LHCN-M2 (cell line): ENCODE measurements around the gene KCNJ18. TPM values are rescaled to one million over a fixed set of nuclear protein-coding genes. Genes with fewer than 3 reads are reported as not detected.
"Not testable (repeated sequence)": the region's sequence is repeated elsewhere in the genome, so short reads cannot be mapped to it uniquely, and the experiment has no call there.

ENCODE experiments used
- DNase-seq: peaks from one replicate; pipeline ENCODE4 v3.0.0-alpha.2; 2012; ENCODE audit warnings: low read depth
- total RNA-seq: library from RNA; depleted of rRNA; stranded (reverse); fragments of >200 nt; gene quantifications from 2 replicates; pipeline ENCODE4 v1.2.3, GENCODE V29; 2014

Gene KCNJ18
- total RNA-seq, 1 experiment from 2014 or later = not detected

DNA sequence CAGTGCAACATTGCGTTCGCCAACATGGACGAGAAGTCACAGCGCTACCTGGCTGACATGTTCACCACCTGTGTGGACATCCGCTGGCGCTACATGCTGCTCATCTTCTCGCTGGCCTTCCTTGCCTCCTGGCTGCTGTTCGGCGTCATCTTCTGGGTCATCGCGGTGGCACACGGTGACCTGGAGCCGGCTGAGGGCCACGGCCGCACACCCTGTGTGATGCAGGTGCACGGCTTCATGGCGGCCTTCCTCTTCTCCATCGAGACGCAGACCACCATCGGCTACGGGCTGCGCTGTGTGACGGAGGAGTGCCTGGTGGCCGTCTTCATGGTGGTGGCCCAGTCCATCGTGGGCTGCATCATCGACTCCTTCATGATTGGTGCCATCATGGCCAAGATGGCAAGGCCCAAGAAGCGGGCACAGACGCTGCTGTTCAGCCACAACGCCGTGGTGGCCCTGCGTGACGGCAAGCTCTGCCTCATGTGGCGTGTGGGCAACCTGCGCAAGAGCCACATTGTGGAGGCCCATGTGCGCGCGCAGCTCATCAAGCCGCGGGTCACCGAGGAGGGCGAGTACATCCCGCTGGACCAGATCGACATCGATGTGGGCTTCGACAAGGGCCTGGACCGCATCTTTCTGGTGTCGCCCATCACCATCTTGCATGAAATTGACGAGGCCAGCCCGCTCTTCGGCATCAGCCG is 10.8 kb downstream of the KCNJ18 start:
- DNase-seq = not testable (repeated sequence)

DNA sequence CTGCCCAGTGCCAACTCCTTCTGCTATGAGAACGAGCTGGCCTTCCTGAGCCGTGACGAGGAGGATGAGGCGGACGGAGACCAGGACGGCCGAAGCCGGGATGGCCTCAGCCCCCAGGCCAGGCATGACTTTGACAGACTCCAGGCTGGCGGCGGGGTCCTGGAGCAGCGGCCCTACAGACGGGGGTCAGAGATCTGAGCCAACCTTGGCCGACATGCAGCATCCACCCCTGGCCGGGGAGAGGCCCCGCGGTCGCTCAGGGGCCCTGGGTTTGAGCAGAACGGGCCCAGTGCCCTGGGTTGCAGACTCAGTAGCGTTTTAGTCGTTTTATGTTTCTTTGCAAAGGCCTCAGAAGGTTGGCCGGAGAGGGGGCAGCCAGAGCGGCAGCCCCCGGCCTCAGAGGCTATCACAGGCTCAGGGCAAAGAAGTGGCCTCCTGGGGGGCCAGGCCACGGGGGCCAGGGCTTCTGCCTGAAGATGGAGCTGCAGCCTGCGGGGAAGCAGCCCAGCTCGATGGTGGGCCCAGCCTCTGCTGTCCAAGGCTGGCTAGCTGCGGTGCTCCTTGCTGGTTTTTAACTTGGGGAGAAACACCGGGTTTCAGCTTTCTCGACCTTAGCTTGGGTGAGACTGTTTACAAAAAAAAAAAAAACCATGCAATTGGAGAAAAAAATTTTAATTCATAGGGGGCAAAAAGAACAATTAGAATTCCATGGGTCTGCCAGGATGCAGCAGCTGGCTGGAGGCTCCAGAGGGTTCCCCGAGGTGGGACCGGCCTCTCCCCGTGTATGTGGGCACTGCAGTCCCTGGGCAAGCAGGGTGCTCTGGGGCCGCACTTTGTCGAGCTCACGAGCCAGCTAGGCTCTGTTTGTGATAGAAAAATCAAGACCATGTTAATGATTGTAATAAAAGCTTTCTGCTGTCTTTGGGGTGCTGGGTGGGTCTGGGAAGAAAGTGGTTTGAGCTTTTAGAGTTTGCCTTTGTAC is 11.9 kb downstream of the KCNJ18 start:
- DNase-seq = not testable (repeated sequence)

DNA sequence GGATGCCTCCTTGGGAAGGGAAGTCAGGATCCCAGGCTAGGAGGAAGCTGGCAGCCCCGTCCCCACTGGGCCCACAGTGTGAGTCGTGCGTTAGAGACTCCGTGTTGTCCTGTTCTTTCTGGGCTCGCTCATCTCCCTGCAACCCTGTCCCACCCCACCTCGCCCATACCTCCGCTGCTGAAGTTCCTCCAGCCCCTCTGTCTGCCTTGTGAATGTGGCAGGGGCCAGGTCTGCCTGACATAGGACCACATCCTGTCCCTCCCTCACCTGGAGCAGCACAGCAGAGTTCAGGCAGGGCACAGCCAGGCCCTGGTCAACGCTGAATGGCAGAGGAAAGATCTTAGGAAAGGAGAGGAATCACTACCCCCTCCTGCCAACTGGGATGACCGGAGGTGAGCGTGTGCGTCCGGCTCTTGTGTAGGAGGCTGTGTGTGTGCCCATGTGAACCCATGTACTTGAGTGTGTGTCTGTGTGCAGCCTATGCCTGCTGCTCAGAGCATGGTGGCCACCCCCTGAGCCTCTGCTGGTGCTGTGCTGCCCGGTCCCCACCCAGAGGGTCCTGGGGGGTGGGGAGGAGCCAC is 12.8 kb downstream of the KCNJ18 start:
- no peak for DNase-seq

DNA sequence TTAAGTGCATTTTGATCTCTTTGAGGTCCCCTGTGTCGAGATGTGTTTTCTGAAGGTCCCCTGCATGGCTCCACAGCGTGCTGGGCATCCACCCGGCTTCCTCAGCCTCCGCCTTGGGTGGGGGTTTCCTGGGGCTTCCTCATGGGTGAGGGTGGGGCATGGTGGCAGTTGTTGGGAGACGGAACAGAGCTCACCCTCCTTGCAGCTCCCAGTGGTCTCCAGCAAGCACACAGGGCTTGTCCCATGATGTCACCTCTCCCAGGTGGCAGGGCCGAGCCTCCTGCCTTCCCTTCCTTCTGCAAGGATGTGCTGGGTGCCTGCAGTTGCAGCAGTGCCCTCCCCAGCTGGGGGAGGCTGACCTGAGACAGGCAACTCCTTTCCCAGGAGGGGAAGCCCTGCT is 13.4 kb downstream of the KCNJ18 start:
- not testable (repeated sequence) for DNase-seq

DNA sequence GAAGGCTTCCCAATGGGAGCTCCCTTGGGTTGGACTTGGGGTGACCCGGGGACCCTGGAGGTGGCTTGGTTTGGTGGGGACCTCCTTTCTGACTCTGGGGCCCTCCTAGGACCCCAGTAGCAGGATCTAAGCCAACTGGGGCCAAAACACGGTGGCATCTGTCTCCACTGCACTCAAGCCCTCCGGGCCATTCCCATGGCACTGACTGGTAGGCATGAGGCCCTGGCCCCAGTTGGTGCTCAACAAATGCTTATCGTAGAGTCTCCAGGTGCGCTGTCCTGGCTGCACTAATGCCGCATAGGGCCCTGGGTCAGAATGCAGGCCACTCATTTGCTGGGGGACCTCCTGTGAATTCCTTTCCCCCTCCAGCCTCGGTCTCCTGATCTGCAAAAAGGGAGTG is 14.2 kb downstream of the KCNJ18 start:
- DNase-seq = not testable (repeated sequence)

DNA sequence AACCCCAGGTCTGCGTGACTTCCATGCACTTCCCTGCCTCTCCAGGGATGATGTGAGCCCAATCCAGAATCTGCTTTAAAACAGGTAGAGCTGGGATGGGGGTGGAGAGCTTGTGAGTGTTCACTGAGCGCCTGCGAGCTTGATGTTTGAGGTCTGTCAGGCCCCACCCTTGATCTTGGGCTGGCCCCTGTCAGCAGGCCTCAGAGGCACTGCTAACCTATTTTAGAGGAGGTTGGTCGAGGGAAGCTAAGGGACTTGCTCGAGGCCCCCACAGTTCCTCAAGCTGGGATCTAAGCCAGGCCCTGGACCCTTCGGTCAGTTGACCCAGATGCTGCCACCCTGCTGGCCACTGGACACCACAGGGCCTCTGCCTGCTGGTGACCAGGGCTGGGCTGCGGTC is 14.8 kb downstream of the KCNJ18 start:
- not testable (repeated sequence) for DNase-seq

DNA sequence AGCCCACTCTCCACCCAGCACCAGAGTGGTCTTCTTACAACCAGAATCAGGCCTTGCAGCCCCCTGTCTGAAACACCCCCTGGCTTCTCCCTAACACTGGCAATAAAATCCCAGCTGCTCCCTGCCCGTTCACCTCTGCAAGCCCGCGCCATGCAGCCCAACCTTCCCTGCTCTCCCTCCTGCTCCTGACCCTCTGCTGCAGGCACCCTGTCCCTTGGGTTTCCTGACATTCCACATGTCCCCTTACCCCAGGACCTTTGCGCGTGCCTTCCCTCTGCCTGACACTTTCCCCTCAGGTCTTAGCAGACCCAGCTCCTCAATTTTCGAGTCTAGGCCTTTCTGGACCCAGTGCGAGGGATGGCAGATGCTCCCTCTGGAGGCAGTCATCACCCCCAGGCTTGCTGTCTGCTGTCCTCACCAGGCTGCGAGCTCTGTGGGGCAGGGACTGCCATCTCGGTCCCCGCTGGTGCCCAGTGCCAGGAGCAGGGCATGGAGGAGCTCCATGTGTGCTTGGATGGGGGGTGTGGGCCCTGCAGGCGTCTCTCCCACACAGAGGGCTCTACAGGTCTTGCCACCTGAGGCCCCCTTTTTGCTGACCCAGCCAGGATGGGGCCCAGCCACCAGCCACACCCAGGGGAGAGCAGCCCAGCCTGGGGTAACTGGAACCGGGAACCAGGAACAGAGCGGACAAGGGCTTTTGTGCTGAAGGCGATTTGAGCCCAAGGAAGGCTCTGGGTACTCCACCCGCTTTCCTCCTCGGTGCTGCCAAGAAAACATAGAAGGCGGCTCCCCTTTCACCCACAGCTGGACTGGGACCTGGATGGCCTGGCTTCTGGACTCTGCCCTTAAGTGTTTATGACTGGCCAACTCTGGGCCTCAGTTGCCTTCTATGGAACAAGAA is 15.6 kb downstream of the KCNJ18 start:
- not testable (repeated sequence) for DNase-seq

DNA sequence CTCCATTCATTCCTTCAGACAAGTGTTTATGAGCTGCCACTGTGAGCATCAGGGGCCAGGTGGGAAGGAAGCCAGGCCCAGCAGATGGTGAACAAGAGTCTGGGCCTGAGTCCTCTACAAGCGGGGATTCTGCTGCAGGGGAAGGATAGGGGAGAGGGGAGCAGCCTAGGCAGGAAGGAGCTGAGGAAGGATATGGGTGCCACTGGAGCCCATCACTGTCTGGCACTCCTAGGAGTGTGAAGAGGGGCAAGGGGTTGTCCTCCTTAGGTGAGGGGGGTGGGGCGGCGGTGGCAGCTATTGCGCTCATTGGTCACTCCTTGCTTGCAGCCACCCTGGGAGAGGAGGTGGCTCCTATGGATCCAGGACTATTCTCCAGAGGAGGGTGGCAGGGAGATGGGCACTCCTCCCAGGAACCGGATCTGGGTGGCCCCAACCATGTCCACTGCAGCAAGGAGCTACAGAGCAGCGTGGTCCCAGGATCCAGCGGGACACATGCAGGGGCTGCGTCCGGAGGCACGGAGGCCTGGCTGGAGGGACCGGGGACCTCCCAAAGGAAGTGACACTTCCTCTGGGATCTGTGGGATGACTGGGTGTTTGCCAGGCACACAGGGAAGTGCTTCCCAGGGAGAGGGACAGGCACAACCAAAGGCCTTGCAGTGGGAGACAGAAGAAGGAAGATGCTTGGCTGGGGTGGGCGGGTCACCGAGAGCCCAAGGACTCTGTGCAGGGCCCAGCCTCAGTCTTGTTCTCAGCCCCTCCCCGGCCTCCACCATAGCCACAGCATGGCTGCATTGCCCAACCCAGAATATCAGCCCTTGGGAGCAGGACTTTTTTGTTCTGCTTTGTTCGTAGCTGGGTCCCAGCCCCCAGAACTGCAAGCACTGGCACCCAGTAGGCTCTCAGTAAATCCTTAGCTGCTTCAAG is 16.6 kb downstream of the KCNJ18 start:
- not testable (repeated sequence) for DNase-seq

DNA sequence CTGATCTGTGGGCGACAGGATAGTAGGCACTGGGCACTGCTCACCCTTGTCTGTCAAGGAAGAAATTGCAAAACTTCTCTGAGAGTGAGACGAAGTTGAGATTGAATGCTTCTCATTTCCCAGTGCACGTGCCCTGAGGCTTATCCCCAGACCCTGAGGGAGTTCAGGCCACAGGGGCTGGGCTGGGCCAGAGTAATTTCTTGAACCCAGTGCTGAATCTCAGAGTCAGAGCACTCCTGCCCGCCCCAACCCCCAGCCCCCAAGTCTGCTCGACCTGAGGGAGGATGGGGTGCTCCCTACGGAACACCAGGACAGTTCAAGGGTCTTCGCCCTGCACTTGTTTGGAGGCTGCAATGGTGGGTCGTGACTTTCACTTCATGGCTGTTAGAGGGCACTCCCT is 17.7 kb downstream of the KCNJ18 start:
- DNase-seq = not testable (repeated sequence)

DNA sequence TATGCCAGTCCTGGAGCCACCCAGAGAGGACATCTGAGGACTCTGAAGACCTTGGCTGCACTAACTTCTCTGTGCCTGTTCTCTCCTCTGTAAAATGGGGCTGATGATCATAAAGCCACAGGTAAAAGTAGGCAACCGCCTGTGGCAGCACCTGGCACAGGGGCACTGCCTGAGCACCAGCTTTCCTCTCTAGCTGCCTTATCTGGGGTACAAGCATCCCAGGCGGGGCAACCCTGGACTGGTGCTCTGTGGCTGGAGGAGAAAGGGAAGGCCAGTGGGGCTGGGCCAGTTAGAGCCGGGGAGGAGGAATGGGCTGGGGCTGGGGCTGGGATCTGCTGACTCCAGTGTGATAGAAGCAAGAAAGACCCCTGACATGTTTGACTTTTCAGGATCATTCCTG is 18.2 kb downstream of the KCNJ18 start:
- DNase-seq = not testable (repeated sequence)

DNA sequence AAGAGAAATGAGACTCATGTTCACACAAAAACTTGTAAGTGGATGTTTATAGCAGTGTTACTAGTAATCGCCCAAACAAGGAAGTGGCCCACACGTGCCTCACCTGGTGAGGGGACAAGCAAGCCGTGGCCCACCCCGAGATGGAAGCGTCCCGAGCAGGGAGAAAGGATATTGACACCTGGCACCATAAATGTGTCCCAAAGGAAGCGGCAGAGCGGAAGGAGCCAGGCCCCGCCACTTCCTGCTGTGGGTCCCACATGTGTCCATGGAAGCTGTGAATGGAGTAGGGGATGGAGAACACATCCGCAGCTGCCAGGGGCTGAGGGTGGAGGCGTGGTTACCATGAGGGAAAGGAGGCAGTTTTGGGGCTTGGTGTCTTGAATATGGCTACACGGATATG is 18.9 kb downstream of the KCNJ18 start:
- no peak for DNase-seq

DNA sequence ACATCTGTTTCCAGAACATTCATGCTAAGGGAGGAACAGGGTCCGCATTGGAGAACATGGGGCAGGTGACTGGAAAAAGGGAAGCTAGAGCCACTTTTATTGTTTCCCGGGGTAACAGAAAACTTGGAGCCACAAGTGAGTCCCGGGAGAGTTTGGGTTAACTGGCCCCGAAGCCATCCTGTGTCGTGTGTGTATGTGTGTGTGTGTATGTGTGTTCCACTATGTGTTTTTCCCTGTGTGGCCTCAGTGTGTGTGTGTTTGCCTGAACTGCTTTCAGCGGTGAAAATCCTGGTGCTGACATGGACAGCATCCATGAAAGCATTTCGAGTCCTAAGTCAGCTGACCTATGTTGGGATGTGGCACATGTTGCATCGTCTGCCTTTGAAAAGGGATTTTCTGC is 20.7 kb downstream of the KCNJ18 start:
- DNase-seq = not testable (repeated sequence)

DNA sequence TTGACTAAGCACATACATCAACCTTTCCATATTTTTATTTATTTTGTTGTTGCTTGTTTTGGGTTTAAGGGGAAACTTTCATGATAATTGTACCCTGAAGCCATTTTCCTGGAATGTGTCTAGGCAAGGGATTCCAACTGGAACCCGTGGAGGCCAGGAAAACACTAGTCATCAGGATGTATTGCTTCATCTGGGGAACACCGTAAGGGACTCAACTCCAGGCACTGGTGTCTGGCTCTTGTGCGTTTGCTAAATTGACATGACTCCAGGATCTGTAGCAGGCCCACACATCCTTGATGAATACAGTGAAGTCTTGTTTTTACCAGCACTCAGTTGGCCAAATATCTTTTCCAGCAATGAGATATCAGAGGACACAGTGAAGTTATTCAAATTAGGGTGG is 21.3 kb downstream of the KCNJ18 start:
- DNase-seq = not testable (repeated sequence)

DNA sequence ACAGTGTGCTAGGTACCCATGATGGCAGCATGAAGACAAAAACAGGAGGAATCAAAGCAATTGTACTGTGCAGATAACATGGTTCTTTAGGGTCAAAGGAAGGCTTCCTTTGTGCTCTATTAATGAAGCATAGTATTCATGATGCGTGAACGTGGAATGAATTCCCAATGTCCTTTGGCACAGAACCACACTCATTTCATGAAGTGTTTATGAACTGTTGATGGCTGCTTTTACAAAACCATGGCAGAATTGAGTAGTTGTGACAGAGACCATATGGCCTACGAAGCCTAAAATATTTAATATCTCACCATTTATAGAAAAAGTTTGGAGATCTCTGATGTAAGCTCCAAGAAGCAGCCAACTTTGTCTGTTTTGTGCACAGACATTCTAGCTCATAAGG is 22.4 kb downstream of the KCNJ18 start:
- not testable (repeated sequence) for DNase-seq

DNA sequence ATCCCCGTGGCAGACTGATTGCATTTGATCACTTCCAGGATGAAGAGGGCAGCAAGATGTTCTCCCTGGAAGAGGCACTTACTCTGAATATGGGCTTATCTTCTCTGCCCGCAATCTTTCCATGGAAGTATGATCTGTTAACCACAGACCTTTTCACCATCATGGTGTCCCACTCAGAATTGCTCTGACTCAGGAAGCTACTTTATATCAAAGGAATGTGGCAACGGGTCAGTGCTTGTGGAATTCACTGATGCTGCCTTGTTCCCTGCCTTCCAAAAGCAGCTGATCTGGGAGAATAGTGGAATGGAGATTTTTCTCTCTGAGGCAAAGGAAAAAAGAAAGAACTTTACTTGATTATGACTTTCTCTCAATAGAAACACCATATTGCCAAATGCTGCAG is 23.6 kb downstream of the KCNJ18 start:
- DNase-seq = not testable (repeated sequence)

DNA sequence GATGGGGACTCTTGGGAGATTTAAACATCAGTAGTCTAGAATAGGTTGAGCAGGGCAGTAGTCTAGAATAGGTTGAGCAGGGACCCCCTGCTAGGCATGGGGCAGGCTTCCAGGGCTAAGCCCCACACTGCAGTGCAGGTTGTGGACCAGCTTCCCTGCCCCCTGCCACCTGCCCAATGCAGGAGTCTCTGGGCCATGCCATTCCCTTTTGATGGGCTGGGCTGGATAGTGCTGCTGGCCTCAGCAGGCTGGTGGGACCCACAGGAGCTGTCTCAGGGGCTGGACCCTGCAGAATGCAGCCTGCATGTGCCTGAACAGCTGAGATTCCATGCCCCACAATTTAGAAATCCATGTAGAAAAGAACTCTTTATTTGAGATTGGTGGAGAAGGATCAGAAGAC is 26.6 kb downstream of the KCNJ18 start:
- not testable (repeated sequence) for DNase-seq

DNA sequence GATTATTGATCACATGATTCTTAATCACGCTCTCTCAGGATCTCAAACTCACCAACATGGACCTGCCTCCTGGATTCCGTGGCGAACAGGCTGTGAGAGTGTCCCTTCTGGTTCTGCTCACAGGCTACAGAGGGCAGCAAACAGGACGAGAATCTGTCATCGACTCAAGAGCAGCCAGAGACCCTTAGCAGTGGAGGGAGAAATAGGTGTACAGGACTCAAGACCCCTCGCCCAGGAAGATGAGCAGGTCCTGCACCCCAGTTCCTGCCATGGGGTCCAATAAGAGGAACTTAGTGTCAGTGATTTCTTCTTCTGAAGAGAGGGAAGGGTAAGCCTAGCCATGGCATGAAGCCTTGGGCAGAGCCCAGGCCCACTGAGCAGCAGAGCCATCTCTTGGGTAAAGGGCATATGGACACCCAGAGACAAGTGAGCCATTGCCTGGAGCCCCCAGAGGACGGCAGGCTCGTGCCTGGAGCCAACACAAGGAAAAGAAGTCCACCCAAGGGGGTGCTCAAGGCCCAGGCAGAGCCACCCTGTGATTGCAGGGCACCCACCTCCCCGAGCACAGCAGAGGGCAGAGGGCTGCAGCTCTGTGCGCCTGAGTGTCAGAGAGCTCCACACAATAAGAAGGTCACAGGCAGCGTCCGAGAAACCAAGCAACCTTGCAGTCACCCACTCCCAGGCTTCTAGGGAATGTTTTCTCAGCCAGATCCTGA is 27.3 kb downstream of the KCNJ18 start:
- not testable (repeated sequence) for DNase-seq

DNA sequence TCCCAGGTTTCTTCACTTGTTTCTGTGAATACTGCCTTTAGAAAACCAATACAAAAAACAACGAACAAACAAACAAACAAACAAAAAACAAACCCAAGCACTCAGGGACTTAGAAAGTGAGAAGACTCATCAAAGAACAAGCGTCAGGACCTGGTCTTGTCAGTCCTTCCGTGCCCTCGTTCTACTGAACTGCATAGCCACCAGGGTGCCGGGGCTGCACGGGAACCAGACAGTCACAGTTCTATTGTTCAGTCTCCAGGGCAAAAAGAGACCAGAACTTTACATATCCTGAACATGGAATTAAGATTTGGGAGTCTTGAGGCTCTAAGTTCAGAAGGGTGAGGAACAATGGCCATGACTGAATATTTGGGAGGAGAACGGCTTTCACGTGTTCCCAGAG is 28.2 kb downstream of the KCNJ18 start:
- DNase-seq = not testable (repeated sequence)

DNA sequence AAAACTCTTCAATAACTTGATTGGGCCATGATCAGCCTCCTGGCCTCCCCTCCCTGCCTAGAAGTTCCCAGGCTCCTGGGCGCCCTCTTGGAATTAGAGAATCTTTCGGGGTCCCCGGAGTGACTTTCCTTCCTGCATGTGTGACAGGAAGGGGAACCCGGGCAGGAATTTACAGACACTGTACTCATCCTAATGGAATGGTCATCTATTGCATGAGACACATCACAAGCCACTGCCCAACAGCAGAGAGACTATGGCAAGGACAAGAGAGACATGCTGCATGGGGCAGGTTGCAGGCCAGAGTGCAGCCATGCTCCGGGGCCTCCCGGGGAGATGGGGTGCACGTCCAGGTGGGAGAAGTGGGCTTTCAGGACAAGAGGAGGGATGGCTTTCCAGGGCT is 29.9 kb downstream of the KCNJ18 start:
- DNase-seq = not testable (repeated sequence)
